CD4-positive, alpha-beta memory T cell (primary cell): ENCODE data around the gene ASCL2. TPM values are rescaled to one million over a fixed set of nuclear protein-coding genes. Genes with fewer than 3 reads are reported as not detected.
A peak's percentile ranks its signal among the peaks of the same experiment; 100 is the strongest.

Source experiments
- CTCF ChIA-PET: fragments of 350-600 bp; sonication (Branson Sonifier 250); formaldehyde crosslinking; loops from one replicate; lab custom pipeline; 2021; ENCODE audit warnings: inconsistent platforms; ENCODE audit not compliant: partially characterized antibody; lab: Charles Lee
- POLR2A ChIA-PET: fragments of 350-600 bp; sonication (Branson Sonifier 250); formaldehyde crosslinking; loops from one replicate; lab custom pipeline; 2021; ENCODE audit not compliant: partially characterized antibody; lab: Charles Lee
- DNase-seq, 5 donors: peaks; one replicate each; pipeline versions ENCODE4 v3.0.0 to v3.0.0-alpha.2; 2020 to 2022; ENCODE audit warnings: mixed read lengths in 1 of 5
- H3K27ac ChIP-seq: one replicate; pipeline ENCODE4 v1.7.0; 2013; ENCODE audit warnings: low read depth, low read length
- H3K27me3 ChIP-seq: 2 replicates; pipeline ENCODE4 v1.7.0; 2013; ENCODE audit warnings: mild to moderate bottlenecking, low read length, moderate library complexity; ENCODE audit not compliant: insufficient read depth
- H3K36me3 ChIP-seq: 2 replicates; pipeline ENCODE4 v1.7.0; 2013; ENCODE audit warnings: mild to moderate bottlenecking, low read length, moderate library complexity; ENCODE audit not compliant: insufficient read depth
- H3K4me1 ChIP-seq: 2 replicates; pipeline ENCODE4 v1.7.0; 2013; ENCODE audit warnings: mild to moderate bottlenecking, low read length, moderate library complexity; ENCODE audit not compliant: insufficient read depth
- H3K4me3 ChIP-seq, 2 donors: one replicate each; pipeline ENCODE4 v1.7.0; 2013; ENCODE audit warnings: low read length in 2 of 2, mild to moderate bottlenecking in 1 of 2
- H3K9me3 ChIP-seq, 2 donors: one replicate each; pipeline ENCODE4 v1.7.0; 2013; ENCODE audit warnings: low read length in 2 of 2, control low read depth in 1 of 2; ENCODE audit not compliant: control insufficient read depth in 1 of 2
- H3K27ac Mint-ChIP-seq, 7 donors: one replicate each; pipeline ENCODE4 v1.8.0; 2020 to 2021; ENCODE audit warnings: mixed read lengths in 7 of 7, mild to moderate bottlenecking in 6 of 7, inconsistent platforms in 3 of 7, moderate library complexity in 3 of 7
- H3K27me3 Mint-ChIP-seq, 2 donors: one replicate each; pipeline ENCODE4 v1.8.0; 2020 to 2021; ENCODE audit warnings: mixed read lengths in 2 of 2
- H3K36me3 Mint-ChIP-seq, 2 donors: one replicate each; pipeline ENCODE4 v1.8.0; 2020 to 2021; ENCODE audit warnings: mixed read lengths in 2 of 2, inconsistent platforms in 1 of 2, mild to moderate bottlenecking in 1 of 2
- H3K4me1 Mint-ChIP-seq, 4 donors: one replicate each; pipeline ENCODE4 v1.8.0; 2020 to 2021; ENCODE audit warnings: mixed read lengths in 4 of 4, mild to moderate bottlenecking in 1 of 4
- H3K4me3 Mint-ChIP-seq, 8 donors: one replicate each; pipeline ENCODE4 v1.8.0; 2020 to 2021; ENCODE audit warnings: mixed read lengths in 8 of 8, mild to moderate bottlenecking in 7 of 8, moderate library complexity in 6 of 8, inconsistent platforms in 3 of 8
- H3K9me3 Mint-ChIP-seq, 8 donors: one replicate each; pipeline ENCODE4 v1.8.0; 2020 to 2021; ENCODE audit warnings: mixed read lengths in 8 of 8, mild to moderate bottlenecking in 5 of 8, inconsistent platforms in 3 of 8, moderate library complexity in 1 of 8
- intact Hi-C: fragments of 100-400 bp; cut with micrococcal nuclease; formaldehyde crosslinking; loops from one replicate; pipeline ENCODE4 v1.15.1; 2023
- polyA plus RNA-seq, 2 donors: library from polyadenylated mRNA; unstranded; fragments of 300-500 nt; fragmentation: Illumina TruSeq; gene quantifications; one replicate each; pipeline ENCODE4 v1.2.3, GENCODE V29; 2021
- total RNA-seq, 2 experiments: library from RNA; stranded (reverse); gene quantifications; one replicate each; pipeline ENCODE4 v1.2.3, GENCODE V29; 2021

Gene ASCL2
- total and polyA plus RNA-seq, 4 experiments from 2014 or later, result 0.29 to 0.57 TPM; not detected in 2

DNA sequence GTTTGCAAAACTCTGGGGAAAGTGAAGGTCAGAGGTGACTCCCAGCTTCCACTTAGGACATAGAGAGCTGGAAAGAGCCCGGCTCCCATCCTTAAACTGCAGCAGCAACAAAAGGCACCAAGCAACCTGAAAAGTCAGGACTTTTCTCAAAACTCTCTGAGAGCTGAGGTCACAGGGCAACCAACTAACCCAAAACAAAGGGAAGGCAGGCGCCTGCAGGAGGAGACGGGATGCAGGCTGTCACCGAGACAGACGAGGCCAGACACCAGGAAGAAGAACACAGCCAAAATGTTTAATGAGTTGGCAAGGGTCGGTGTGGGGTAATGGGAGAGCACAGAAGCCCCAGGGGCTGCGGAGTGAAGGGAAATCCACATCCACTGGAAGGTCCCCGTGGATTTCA lies 19.9 kb downstream of the ASCL2 start:
- ChIA-PET CTCF (no interaction called here), POLR2A (no interaction called here)
- H3K27me3 Mint-ChIP-seq, result no peaks in the 10 kb centered on the region
- H3K4me1 Mint-ChIP-seq, result no peaks in the 10 kb centered on the region
- H3K27ac Mint-ChIP-seq, result peak overlapping the region in 1 of 7 donors; percentile 36
- Histone ChIP-seq H3K9me3 (no peaks in the 10 kb centered on the region), H3K27ac (no peak overlapping the region), H3K4me3 (no peak overlapping the region), H3K4me1 (no peaks in the 10 kb centered on the region), H3K36me3 (no peaks in the 10 kb centered on the region), H3K27me3 (no peaks in the 10 kb centered on the region)
- peaks cover 0 to 6% (median 0%) of the 10 kb centered on the region in 8 donors for H3K9me3 Mint-ChIP-seq
- H3K36me3 Mint-ChIP-seq, result no peaks in the 10 kb centered on the region
- no peak for DNase-seq
- intact Hi-C loops, result no loop called here
- H3K4me3 Mint-ChIP-seq, result peak overlapping the region in 1 of 8 donors; percentile 41

DNA sequence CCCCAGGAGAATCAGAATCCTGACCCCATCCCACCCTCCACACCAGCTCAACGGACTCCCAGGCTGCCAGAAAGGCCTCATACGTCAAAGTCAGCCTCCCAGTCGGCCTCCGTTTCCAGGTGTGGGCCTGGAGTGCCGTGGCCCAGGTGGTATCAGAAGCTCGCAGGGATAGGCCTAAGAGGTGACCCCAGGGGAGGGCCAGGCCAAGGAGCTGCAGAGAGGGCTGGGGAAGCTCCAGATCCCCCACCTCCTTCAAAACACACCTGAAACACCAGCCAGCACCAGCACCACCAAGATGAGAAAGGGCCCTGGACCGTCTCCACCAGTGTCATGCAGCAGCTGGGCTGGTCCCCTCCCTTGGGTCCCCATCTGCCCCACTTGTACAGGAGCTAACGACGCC lies 20.3 kb downstream of the ASCL2 start:
- Mint-ChIP-seq H3K36me3 (no peaks in the 10 kb centered on the region), H3K27me3 (no peaks in the 10 kb centered on the region), H3K4me3 (no peak overlapping the region), H3K4me1 (no peaks in the 10 kb centered on the region), H3K9me3 (peaks cover 0 to 3% (median 0%) of the 10 kb centered on the region in 8 donors), H3K27ac (no peak overlapping the region)
- DNase-seq, result no peak
- Histone ChIP-seq H3K4me3 (no peak overlapping the region), H3K36me3 (no peaks in the 10 kb centered on the region), H3K4me1 (no peaks in the 10 kb centered on the region), H3K27ac (no peak overlapping the region), H3K9me3 (no peaks in the 10 kb centered on the region), H3K27me3 (no peaks in the 10 kb centered on the region)
- POLR2A ChIA-PET, result no interaction called here
- CTCF ChIA-PET, result interaction anchor here (1.4 kb wide), 1 partner anchor 55 kb away, joined by 4 read pairs; no protein-coding TSS in a partner anchor
- intact Hi-C loops, result no loop called here

DNA sequence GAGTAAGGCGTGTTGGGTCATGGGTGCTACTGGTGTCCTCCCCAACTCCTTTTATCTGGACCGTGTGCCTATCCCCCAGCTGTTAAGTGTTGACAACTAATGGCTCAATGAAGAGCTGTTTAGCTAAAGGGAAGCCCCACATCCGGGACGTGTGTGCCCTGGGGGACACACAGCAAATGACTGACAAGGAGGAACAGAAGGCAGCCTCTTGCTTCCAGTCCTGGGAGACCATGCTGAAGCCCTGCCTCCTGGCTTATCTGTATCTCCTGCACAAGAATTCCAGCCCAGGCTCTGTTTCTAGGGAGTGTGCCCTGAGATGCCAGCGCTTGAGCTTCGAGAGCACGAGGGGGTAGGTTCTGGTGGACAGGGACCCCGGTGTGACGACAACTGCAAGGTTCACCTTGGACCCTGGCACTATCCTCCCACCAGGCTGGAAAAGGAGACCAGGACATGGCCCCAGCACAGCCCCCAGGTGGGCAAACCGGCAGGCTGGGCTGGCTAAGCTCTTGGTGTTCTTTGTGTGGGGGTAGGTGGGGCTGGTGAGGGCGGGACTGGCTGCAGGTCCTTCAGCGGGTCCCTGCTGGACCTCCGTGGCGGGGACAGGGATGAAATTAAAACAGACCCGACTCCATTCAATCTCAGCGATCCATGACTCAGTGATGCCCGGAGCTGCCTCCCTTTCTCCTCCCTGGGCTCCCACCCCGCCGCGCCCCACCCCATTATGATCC lies 21.0 kb downstream of the ASCL2 start:
- no peak overlapping the region for H3K4me3 Mint-ChIP-seq
- intact Hi-C loops, result no loop called here
- ChIA-PET CTCF (interaction anchor here (1.4 kb wide), 1 partner anchor 55 kb away, joined by 4 read pairs; no protein-coding TSS in a partner anchor), POLR2A (no interaction called here)
- peaks cover 0 to 3% (median 0%) of the 10 kb centered on the region in 8 donors for H3K9me3 Mint-ChIP-seq
- DNase-seq, result no peak
- no peak overlapping the region for H3K27ac Mint-ChIP-seq
- no peaks in the 10 kb centered on the region for H3K4me1 Mint-ChIP-seq
- H3K9me3 ChIP-seq, result no peaks in the 10 kb centered on the region
- no peak overlapping the region for H3K4me3 ChIP-seq
- H3K27me3 ChIP-seq, result no peaks in the 10 kb centered on the region
- H3K36me3 ChIP-seq, result no peaks in the 10 kb centered on the region
- no peaks in the 10 kb centered on the region for H3K36me3 Mint-ChIP-seq
- no peaks in the 10 kb centered on the region for H3K27me3 Mint-ChIP-seq
- no peak overlapping the region for H3K27ac ChIP-seq
- no peaks in the 10 kb centered on the region for H3K4me1 ChIP-seq

DNA sequence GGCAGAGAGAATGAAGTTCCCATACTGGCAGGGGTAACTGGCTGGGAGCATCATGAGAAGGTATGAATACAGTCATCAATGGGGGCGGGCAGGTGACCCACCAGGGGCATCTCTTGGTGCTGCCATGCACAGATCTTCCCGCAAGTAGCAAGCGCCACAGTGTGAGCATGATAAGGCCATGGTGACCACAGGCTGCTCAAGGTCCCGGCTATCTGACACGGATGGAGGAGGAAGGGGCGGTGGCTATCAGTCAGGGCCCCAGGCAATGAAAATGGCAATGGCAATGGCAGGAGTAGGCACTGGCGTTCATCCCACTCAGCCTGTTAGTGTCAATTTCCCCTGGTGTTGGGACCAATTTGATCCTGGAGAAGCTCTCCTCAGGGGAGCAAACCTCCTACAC lies 21.6 kb downstream of the ASCL2 start:
- intact Hi-C loops, result no loop called here
- Histone ChIP-seq H3K9me3 (no peaks in the 10 kb centered on the region), H3K27ac (no peak overlapping the region), H3K27me3 (no peaks in the 10 kb centered on the region), H3K36me3 (no peaks in the 10 kb centered on the region), H3K4me3 (no peak overlapping the region), H3K4me1 (no peaks in the 10 kb centered on the region)
- POLR2A ChIA-PET, result no interaction called here
- H3K4me3 Mint-ChIP-seq, result no peak overlapping the region
- H3K27me3 Mint-ChIP-seq, result no peaks in the 10 kb centered on the region
- DNase-seq, result no peak
- H3K9me3 Mint-ChIP-seq, result peaks cover 0 to 3% (median 0%) of the 10 kb centered on the region in 8 donors
- H3K27ac Mint-ChIP-seq, result no peak overlapping the region
- CTCF ChIA-PET, result interaction anchor here (1.4 kb wide), 1 partner anchor 56 kb away, joined by 4 read pairs; no protein-coding TSS in a partner anchor
- H3K4me1 Mint-ChIP-seq, result no peaks in the 10 kb centered on the region
- H3K36me3 Mint-ChIP-seq, result no peaks in the 10 kb centered on the region

DNA sequence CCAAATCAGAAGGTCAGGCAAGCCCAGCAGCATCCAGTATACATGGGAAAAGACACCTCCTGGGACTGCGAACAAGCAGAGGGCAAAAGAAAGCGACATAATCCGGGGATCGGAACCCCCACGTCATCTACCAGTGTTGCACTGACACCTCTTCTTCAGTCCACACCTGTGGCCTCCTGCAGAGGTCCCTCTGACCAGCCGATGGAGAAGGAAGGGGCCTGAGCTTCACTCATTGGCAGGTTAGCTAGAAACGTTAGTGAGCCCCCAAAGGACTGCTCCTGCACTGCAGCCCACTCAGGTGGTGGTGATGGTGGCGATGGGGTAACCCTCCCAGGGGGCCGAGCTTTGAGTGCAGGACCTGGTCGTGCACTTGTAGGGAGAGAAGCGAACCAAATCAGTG lies 22.1 kb downstream of the ASCL2 start:
- Histone ChIP-seq H3K27ac (no peak overlapping the region), H3K4me1 (no peaks in the 10 kb centered on the region), H3K27me3 (no peaks in the 10 kb centered on the region), H3K4me3 (no peak overlapping the region), H3K36me3 (no peaks in the 10 kb centered on the region), H3K9me3 (no peaks in the 10 kb centered on the region)
- ChIA-PET POLR2A (no interaction called here), CTCF (no interaction called here)
- Mint-ChIP-seq H3K36me3 (no peaks in the 10 kb centered on the region), H3K27ac (no peak overlapping the region), H3K4me1 (no peaks in the 10 kb centered on the region), H3K27me3 (no peaks in the 10 kb centered on the region), H3K4me3 (no peak overlapping the region), H3K9me3 (peaks cover 0 to 3% (median 0%) of the 10 kb centered on the region in 8 donors)
- intact Hi-C loops, result no loop called here
- DNase-seq, result no peak

DNA sequence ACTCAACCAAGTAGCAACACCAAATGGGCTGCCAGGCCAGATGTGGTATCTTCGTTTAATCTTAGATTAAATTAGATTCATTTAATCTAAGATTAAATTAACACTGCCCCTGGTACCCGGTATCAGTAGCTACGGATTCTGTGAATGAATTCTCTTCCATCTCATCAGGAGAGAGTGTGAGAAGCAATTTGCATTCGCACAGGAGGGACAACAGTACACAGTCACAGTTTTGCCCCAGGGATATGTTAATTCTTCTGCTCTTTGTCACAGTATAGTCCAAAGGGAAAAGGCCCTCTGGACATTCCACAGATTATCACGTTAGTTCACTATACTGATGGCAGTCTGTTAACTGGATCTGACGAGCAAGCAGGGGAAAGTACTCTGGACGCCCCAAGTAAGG lies 22.9 kb downstream of the ASCL2 start:
- Mint-ChIP-seq H3K36me3 (no peaks in the 10 kb centered on the region), H3K4me1 (no peaks in the 10 kb centered on the region), H3K4me3 (no peak overlapping the region), H3K27me3 (peaks cover 0 to 3% of the 10 kb centered on the region in 2 donors), H3K9me3 (peaks cover 0 to 9% (median 4%) of the 10 kb centered on the region in 8 donors), H3K27ac (no peak overlapping the region)
- H3K4me1 ChIP-seq, result no peaks in the 10 kb centered on the region
- no peak for DNase-seq
- POLR2A ChIA-PET, result no interaction called here
- no peak overlapping the region for H3K27ac ChIP-seq
- no peak overlapping the region for H3K4me3 ChIP-seq
- no peaks in the 10 kb centered on the region for H3K36me3 ChIP-seq
- CTCF ChIA-PET, result no interaction called here
- intact Hi-C loops, result no loop called here
- no peaks in the 10 kb centered on the region for H3K27me3 ChIP-seq
- H3K9me3 ChIP-seq, result no peaks in the 10 kb centered on the region

DNA sequence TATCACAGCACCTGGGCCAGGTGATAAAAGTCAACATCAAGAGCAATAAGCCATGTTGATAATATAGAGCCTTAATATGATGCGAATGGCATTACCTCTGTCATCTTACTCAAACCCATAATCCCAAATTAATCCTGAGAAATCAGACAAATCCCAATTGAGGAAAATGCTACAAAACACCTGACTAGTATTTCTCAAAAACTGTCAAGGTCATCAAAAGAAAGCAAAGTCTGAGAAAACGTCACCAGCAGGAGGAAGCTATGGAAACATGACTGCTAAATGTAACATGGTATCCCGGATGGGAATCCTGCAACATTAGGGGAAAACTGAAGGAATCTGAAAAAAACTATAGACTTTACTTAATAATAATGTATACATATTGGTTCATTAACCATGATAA lies 29.6 kb downstream of the ASCL2 start:
- Mint-ChIP-seq H3K4me1 (no peaks in the 10 kb centered on the region), H3K4me3 (no peak overlapping the region), H3K36me3 (no peaks in the 10 kb centered on the region), H3K27ac (no peak overlapping the region), H3K9me3 (peaks cover 0 to 27% (median 11%) of the 10 kb centered on the region in 8 donors), H3K27me3 (peaks cover 4 to 8% of the 10 kb centered on the region in 2 donors)
- intact Hi-C loops, result no loop called here
- CTCF ChIA-PET, result no interaction called here
- Histone ChIP-seq H3K4me3 (no peak overlapping the region), H3K27me3 (no peaks in the 10 kb centered on the region), H3K36me3 (no peaks in the 10 kb centered on the region), H3K27ac (no peak overlapping the region), H3K9me3 (no peaks in the 10 kb centered on the region), H3K4me1 (no peaks in the 10 kb centered on the region)
- no peak for DNase-seq
- POLR2A ChIA-PET, result no interaction called here
